Urinary bladder (tissue), 4 donors: ENCODE data around the gene STK24. TPM values are rescaled to one million over a fixed set of nuclear protein-coding genes. Genes with fewer than 3 reads are reported as not detected.
"Not testable (repeated sequence)": the region's sequence is repeated elsewhere in the genome, so short reads cannot be mapped to it uniquely, and the experiment has no call there.

Experiments used
- DNase-seq: peaks from one replicate; pipeline ENCODE4 v3.0.0-alpha.2; 2015; ENCODE audit errors: extremely low spot score
- H3K27ac ChIP-seq: one replicate; pipeline ENCODE4 v1.5.1; 2013; ENCODE audit warnings: low read depth, mild to moderate bottlenecking, moderate library complexity
- H3K36me3 ChIP-seq: one replicate; pipeline ENCODE4 v1.6.1; 2013; ENCODE audit warnings: mild to moderate bottlenecking, moderate library complexity; ENCODE audit not compliant: insufficient read depth
- H3K4me1 ChIP-seq: one replicate; pipeline ENCODE4 v1.6.1; 2013; ENCODE audit warnings: mild to moderate bottlenecking, moderate library complexity; ENCODE audit not compliant: insufficient read depth
- H3K4me3 ChIP-seq: one replicate; pipeline ENCODE4 v1.5.1; 2013; ENCODE audit warnings: low read depth, low read length
- WGBS: extraction: QIAGEN DNeasy Blood & Tissue Kit; methylation state at CpG from one replicate; pipeline ENCODE4 v1.1.7; 2013; 5-methylcytosine and 5-hydroxymethylcytosine counted together
- polyA plus RNA-seq: library from polyadenylated mRNA; stranded (reverse); fragments of 200-250 nt; gene quantifications from one replicate; pipeline ENCODE4 v1.2.3, GENCODE V29; 2013
- total RNA-seq: library from RNA; depleted of rRNA; stranded (reverse); fragments of >200 nt; gene quantifications from one replicate; pipeline ENCODE4 v1.2.3, GENCODE V29; 2014
- donor health status: healthy with polysubstance abuse.
- donor health status: healthy.

STK24 gene
- total and polyA plus RNA-seq, 2 donors, result 73.4 to 110 TPM

DNA sequence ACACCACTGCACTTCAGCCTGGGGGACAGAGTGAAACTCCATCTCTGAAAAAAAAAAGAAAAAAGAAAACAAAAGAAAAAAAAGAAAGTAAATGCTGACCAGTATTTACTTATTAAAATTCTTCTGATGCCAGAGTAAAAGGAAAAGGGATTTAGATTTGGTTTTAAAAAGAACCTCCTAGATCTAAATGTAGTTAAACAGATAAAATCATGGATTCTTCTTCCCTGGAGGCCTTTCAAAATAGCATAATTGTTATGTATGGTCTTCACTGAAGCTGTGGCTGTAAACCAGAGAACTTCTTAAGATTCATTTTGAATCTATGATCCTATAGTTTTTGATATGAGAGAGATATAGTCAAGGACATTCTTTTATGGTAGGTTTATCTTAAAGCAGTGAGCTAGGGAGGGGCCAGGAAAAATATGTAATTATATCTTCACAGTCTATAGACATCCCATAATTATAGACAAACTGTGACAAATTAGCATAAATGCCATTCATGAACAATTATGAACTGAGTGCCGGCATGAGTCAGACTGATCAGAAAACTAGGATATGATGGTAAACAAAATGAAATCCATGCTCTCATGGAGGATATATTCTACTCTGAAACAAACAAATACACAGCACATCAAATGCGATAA lies 14.9 kb upstream of the STK24 start:
- WGBS, result 94% methylated on average over 2 of the region's 2 CpGs
- H3K4me1 ChIP-seq, result no peaks in the 10 kb centered on the region
- H3K36me3 ChIP-seq, result no peaks in the 10 kb centered on the region
- no peak for DNase-seq
- no peak overlapping the region for H3K4me3 ChIP-seq
- H3K27ac ChIP-seq, result no peak overlapping the region

DNA sequence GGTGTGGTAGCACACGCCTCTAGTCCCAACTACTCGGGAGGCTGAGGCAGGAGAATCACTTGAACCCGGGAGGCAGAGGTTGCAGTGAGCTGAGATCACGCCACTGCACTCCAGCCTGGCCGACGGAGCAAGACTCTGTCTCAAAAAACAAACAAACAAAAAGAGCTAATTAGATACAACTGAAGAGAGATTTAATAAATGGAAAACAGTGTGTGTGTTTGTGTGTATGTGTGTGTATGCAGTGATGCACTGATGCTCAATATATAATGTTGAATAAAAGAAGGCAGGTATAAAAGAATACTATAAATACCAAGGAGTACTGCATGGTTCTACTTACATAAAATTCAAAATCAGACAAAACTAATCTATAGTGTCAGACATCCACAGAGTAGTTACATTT lies 13.6 kb upstream of the STK24 start:
- not testable (repeated sequence) for DNase-seq, H3K36me3 ChIP-seq, H3K4me3 ChIP-seq, H3K4me1 ChIP-seq, H3K27ac ChIP-seq
- WGBS, result 97% methylated on average over 6 of the region's 6 CpGs

- H3K4me1 ChIP-seq, H3K36me3 ChIP-seq, H3K4me3 ChIP-seq, H3K27ac ChIP-seq, DNase-seq: not testable (repeated sequence)
- 88% methylated on average over 12 of the region's 12 CpGs for WGBS
Observed at GRCh38 chr13:98589516-98589915, 12.6 kb upstream of the STK24 start.

DNA sequence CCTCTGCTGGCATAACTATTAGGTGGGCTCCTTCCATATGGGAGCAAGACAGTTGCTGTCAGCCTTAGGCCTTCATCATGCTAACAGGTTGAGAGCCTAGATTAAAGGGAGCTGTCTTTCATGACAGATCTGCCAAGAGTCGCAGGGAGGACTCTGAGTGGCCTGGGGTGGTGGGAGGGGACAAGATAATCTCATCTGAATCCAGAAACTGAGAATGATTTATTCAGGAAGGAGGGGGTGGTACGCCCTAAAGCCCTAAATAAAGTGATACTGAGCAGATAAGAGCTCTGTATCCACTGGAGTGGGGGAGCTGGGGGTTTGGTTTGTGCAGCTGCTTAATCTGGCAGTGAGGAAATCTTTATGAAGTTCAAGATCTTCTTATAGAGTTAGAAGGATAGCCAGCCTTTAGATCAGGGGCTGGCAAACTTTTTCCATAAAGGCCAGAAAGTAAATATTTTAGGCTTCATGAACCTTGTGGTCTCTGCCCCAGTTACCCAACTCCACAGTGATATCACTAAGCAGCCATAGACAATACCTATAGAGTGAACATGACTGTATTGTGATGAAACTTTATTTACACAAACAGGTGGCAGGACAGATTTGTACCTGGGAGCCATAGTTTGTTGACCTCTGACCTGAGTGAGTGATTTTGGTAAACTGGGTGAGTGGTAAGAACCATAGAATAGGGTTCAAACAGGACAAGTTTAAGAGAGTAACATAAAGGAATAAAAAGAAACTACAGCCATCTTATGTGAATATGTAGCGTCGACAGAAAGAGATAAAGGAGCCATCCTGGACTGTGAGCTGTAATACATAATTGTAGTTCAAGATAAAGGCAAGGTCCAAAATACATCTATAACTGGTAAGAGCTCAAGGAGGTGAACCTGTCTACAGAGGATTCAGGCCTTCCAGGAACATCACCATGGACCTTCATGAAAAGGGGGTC lies 9.8 kb upstream of the STK24 start:
- no peak for DNase-seq
- Histone ChIP-seq H3K4me1 (no peaks in the 10 kb centered on the region), H3K36me3 (no peaks in the 10 kb centered on the region), H3K4me3 (no peak overlapping the region), H3K27ac (no peak overlapping the region)
- WGBS, result 78% methylated on average over 4 of the region's 4 CpGs

DNA sequence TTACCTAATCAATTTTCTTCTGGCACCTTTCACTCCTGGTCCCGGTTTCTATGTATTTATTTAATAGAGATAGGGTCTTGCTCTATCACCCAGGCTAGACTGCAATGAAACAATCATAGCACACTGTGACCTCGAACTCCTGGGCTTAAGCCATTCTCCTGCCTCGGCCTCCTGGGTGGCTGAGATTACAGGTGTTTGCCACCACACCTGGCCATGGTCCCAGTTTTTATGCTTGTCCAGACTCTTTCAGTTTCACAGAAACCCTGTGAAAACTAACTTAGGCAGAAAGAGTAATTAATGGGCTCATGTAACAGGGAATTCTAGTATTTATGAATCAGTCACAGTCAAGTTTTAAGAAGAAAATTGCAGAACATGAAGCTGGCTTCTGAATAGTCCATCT lies 9.0 kb upstream of the STK24 start:
- no peak for DNase-seq
- Histone ChIP-seq H3K36me3 (no peaks in the 10 kb centered on the region), H3K4me3 (no peak overlapping the region), H3K4me1 (no peaks in the 10 kb centered on the region), H3K27ac (no peak overlapping the region)
- WGBS, result 92% methylated on average over 3 of the region's 3 CpGs

DNA sequence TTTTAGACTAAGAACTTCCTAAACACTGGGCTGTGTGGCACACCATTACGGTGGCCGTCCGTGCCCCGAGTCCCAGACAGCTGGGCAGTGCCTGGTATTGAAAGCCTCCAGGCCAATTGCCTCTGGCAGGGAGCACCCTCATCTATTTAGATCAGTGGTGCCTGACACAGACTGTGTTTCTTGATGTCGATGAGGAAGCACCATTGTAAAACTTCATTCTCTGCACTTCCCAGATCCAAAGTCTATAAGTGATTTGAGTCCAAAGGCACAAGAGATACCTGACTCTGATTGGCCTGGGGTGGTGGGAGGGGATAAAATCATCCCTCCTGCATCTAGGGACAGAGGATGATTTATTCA lies 8.5 kb upstream of the STK24 start:
- Histone ChIP-seq H3K4me3 (no peak overlapping the region), H3K4me1 (no peaks in the 10 kb centered on the region), H3K36me3 (no peaks in the 10 kb centered on the region), H3K27ac (no peak overlapping the region)
- WGBS, result 71% methylated on average over 5 of the region's 5 CpGs
- no peak for DNase-seq

DNA sequence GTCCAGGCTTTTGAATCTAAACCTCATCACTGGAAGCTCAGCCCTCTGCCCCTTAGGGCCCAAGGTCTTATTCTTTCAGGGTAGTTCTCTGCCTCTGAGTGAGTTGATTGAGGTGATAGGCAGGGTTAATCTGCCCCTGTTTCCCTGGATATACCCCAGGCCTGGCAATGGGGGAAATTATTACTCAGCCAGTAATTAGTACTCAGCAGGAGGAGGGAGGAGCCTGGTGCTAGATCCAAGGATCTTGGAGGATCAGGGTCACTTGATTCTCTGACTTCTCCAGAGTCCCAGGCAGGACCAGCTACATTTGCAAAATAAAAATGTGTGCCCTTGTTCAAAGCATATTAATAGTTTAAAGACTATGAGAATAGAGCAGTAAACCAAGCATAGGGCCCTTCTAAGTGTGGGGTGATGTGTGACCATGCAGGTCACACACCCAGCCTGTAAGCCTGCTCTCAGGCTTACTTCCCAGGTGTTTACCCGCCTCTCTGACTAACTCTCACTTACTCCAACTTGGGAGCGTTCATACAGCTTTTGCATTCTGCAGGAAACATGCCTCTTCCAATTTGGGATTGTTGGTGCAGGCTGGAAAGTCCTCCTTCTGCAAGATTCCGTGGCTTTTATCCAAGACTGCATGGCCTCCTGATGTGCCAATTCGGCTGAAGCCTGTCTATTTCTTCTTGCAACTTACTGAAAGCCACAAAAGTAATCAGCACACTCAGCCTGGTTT lies 7.9 kb upstream of the STK24 start:
- Histone ChIP-seq H3K4me3 (no peak overlapping the region), H3K36me3 (no peaks in the 10 kb centered on the region), H3K27ac (no peak overlapping the region), H3K4me1 (no peaks in the 10 kb centered on the region)
- 45% methylated on average over 4 of the region's 4 CpGs for WGBS
- no peak for DNase-seq

DNA sequence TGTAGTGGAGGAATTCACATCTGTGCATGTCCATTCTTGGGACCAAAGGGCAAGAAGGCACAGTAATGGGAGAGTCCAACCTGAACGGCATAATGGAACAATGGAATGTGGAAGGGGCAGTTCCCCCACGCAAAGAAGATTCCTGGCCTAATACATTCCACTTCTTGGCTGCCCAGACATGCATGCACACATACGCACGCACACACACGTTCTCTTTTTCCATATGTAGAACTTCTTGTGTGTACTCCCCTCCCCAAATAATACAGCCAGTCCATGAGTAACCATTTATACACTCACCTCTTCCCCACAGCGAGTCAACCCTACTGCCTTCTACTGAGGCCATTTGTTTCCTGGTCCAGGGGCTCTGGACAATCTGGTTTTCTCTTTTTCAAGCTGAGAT lies 6.0 kb upstream of the STK24 start:
- no peaks in the 10 kb centered on the region for H3K36me3 ChIP-seq
- WGBS, result 82% methylated on average over 6 of the region's 6 CpGs
- H3K27ac ChIP-seq, result no peak overlapping the region

DNA sequence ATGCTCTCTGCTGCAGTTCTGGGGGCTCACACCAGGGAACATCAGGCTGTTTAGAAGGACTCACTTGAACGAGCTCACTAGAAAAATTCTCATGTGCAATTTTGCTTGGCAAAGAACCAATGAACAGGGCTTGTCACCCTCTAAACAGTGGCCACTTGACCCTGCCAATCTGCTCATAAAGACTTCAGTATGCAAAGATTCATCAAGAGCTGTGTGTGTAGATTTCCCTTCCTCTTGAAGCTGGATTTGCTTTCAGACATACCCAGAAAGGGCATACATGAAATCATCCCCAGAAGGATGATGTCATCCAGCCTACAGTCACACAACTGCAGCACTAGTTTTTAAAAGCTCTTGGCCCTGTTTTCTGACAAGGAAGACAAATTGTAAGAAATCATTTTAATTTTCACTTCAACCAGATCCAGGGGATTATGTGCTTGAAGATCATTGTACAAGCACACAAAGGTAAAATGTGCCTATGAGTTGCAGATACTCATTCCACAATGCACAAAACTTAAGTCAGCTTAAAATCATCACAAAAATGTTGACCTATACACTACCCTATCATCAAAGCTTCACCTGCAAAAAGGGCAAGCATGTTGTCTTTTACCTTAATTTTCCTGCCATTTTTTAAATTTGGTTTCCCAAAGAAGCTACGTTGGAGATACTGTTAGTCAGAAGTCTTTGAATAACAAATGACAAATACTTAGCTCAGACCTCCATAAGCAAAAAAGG lies 5.2 kb upstream of the STK24 start:
- H3K4me1 ChIP-seq, result no peaks in the 10 kb centered on the region
- DNase-seq, result no peak
- H3K36me3 ChIP-seq, result no peaks in the 10 kb centered on the region
- H3K4me3 ChIP-seq, result no peak overlapping the region
- WGBS, result 31% methylated on average over 2 of the region's 2 CpGs
- no peak overlapping the region for H3K27ac ChIP-seq

More for the DNA sequence above, 6.0 kb upstream of the STK24 start:
- peak; percentile 54 for DNase-seq
- Histone ChIP-seq H3K4me3 (no peak overlapping the region), H3K4me1 (no peaks in the 10 kb centered on the region)

DNA sequence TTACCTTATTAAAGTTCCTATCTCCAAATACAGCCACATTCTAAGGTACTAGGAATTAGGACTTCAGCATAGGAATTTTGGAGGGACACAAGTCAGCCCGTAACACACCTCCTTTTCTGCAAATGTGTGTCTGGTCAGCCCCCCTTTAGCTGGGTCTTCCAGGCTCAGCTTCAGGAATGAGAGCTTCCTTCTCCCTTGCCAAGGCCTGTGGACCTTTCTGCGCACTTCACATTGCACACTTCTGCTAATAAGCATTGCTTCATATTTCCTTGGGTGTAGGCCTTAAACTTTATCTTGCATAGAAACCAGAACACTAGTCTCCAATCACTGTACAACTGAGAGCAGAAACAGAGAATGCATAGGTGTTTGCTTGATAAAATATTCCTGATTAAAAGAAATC lies 4.5 kb upstream of the STK24 start:
- Histone ChIP-seq H3K4me1 (no peaks in the 10 kb centered on the region), H3K36me3 (no peaks in the 10 kb centered on the region), H3K27ac (no peak overlapping the region), H3K4me3 (no peak overlapping the region)
- WGBS, result 87% methylated on average over 2 of the region's 2 CpGs
- DNase-seq, result no peak

DNA sequence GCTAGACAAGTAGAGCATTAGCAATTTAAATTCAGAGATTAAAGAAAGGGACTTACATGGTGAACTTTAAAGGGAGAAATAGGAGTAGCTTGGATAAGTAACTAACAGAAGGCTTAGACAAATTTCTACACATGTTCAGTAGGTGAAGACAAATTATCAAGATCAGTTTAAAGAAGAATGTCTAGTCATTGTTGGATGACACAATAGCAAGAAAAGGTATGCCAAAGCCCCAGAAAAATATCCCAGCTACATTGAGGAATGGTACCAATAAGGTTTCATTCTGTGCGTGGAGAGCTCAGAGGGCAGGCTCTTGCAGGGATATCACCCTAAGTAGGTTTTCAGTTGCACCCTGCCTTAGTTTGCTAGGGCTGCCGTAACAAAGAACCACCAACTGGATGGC lies 3.5 kb upstream of the STK24 start:
- no peak for DNase-seq
- Histone ChIP-seq H3K27ac (no peak overlapping the region), H3K36me3 (no peaks in the 10 kb centered on the region), H3K4me1 (no peaks in the 10 kb centered on the region), H3K4me3 (no peak overlapping the region)
- 94% methylated on average over 2 of the region's 2 CpGs for WGBS

DNA sequence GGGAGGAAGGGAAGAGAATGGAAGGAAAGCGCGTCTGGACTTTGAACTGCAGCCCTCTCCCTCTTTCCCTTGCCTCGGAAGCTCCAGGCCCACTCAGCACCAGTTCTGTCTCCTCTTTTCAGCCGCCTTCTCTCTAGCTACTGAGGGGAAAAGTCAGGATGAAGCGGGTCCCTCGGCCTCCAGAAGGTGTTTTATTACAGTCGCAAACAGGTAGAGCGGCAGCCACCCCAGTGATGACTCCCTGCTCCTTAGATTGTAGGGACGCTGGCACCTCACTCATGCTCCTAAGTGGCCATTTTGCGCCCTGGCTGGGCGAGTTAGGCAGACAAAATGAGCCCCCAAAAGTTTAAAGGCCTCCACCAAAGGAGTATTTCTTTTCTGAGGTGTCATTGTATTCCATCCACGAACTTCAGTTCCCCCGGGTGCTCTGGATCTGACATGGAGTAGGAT lies 954 bp upstream of the STK24 start:
- H3K27ac ChIP-seq, result peak overlapping the region; percentile 100
- H3K4me1 ChIP-seq, result peaks cover 1% of the 10 kb centered on the region
- WGBS, result 45% methylated on average over 13 of the region's 13 CpGs
- peak overlapping the region; percentile 100 for H3K4me3 ChIP-seq
- no peak for DNase-seq
- no peaks in the 10 kb centered on the region for H3K36me3 ChIP-seq

- DNase-seq, result no peak
- Histone ChIP-seq H3K36me3 (no peaks in the 10 kb centered on the region), H3K4me3 (peak overlapping the region; percentile 100), H3K4me1 (peaks cover 1% of the 10 kb centered on the region), H3K27ac (peak overlapping the region; percentile 99)
- WGBS, result under 1% methylated on average over 98 of the region's 98 CpGs
Observed at GRCh38 chr13:98576200-98576945, 534 bp downstream of the STK24 start.
